RWPE2 (cell line): ENCODE data around the gene GIGYF1.
"Not testable (repeated sequence)": the region's sequence is repeated elsewhere in the genome, so short reads cannot be mapped to it uniquely, and the experiment has no call there.

Source experiments
- ATAC-seq: fragments of 200-7000 bp; cut with Tn5 transposase; 3 replicates; pipeline ENCODE4 v1.9.1; 2021; ENCODE audit warnings: low read depth
- DNase-seq: peaks from one replicate; pipeline ENCODE4 v3.0.0-alpha.2; 2020; ENCODE audit warnings: low spot score
- H3K27ac ChIP-seq: fragments of 450-650 bp; 2 replicates; pipeline ENCODE4 v1.5.1; 2017; ENCODE audit warnings: mild to moderate bottlenecking; ENCODE audit not compliant: poor library complexity, severe bottlenecking
- H3K27me3 ChIP-seq: fragments of 250-450 bp; sonication (Bioruptor Pico); 2 replicates; pipeline ENCODE4 v1.5.1; 2021; ENCODE audit warnings: mild to moderate bottlenecking, moderate library complexity; ENCODE audit not compliant: insufficient read depth, poor library complexity, severe bottlenecking
- H3K36me3 ChIP-seq: fragments of 250-450 bp; sonication (Bioruptor Pico); 2 replicates; pipeline ENCODE4 v1.5.1; 2020; ENCODE audit warnings: low read depth, mild to moderate bottlenecking, moderate library complexity
- H3K4me1 ChIP-seq: fragments of 250-450 bp; sonication (Bioruptor Pico); 2 replicates; pipeline ENCODE4 v1.5.1; 2021; ENCODE audit warnings: mild to moderate bottlenecking, moderate library complexity; ENCODE audit not compliant: insufficient read depth, poor library complexity, severe bottlenecking
- H3K4me3 ChIP-seq: fragments of 250-450 bp; sonication (Bioruptor Pico); 2 replicates; pipeline ENCODE4 v1.5.1; 2021; ENCODE audit warnings: mild to moderate bottlenecking, moderate library complexity; ENCODE audit not compliant: severe bottlenecking
- H3K9me3 ChIP-seq: fragments of 250-450 bp; sonication (Bioruptor Pico); 2 replicates; pipeline ENCODE4 v1.5.1; 2021; ENCODE audit warnings: mild to moderate bottlenecking, moderate library complexity; ENCODE audit not compliant: severe bottlenecking
- TF ChIP-seq, protein P1 (sequence below): fragments of 450-650 bp; IDR thresholded peaks from one replicate; pipeline ENCODE4 v1.5.1; 2017; ENCODE audit warnings: mild to moderate bottlenecking, moderate library complexity; ENCODE audit not compliant: poor library complexity, severe bottlenecking

GIGYF1 gene

GRCh38 chr7:100671353-100672327 lies 22.4 kb downstream of the GIGYF1 start:
- ATAC-seq (no peak), DNase-seq (no peak)
- H3K36me3 ChIP-seq: peaks cover 3% of the 10 kb centered on the region
- H3K4me1 ChIP-seq: no peaks in the 10 kb centered on the region
- H3K27ac ChIP-seq: no peak overlapping the region
- H3K27me3 ChIP-seq: no peaks in the 10 kb centered on the region
- H3K9me3 ChIP-seq: no peaks in the 10 kb centered on the region
- TF ChIP-seq, protein P1, sequence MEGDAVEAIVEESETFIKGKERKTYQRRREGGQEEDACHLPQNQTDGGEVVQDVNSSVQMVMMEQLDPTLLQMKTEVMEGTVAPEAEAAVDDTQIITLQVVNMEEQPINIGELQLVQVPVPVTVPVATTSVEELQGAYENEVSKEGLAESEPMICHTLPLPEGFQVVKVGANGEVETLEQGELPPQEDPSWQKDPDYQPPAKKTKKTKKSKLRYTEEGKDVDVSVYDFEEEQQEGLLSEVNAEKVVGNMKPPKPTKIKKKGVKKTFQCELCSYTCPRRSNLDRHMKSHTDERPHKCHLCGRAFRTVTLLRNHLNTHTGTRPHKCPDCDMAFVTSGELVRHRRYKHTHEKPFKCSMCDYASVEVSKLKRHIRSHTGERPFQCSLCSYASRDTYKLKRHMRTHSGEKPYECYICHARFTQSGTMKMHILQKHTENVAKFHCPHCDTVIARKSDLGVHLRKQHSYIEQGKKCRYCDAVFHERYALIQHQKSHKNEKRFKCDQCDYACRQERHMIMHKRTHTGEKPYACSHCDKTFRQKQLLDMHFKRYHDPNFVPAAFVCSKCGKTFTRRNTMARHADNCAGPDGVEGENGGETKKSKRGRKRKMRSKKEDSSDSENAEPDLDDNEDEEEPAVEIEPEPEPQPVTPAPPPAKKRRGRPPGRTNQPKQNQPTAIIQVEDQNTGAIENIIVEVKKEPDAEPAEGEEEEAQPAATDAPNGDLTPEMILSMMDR: no peak
- no peak overlapping the region for H3K4me3 ChIP-seq

DNA sequence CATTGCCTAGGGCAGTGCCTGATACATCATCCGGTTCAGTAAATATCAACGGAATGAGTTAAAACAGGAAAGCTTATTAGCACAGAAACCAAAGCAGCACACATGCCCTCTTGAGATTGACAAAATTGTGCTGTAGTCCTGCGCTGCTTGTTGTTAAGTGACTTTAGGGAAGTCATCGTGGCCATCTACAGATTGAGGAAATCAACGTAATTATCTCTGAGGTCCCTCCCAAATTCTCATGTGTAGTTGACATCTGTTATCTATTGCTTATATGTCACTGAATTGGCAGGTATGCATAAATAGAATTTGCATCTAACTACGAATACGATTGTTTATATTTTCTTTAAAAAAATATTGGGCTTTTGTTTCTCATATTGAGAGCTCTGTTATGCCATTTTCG lies 24.0 kb downstream of the GIGYF1 start:
- no peak overlapping the region for H3K27ac ChIP-seq
- TF ChIP-seq, protein P1: no peak
- H3K9me3 ChIP-seq: no peaks in the 10 kb centered on the region
- ATAC-seq (no peak), DNase-seq (no peak)
- H3K27me3 ChIP-seq: no peaks in the 10 kb centered on the region
- H3K4me3 ChIP-seq: no peak overlapping the region
- H3K4me1 ChIP-seq: no peaks in the 10 kb centered on the region
- H3K36me3 ChIP-seq: no peaks in the 10 kb centered on the region

- not testable (repeated sequence) for ATAC-seq, H3K4me1 ChIP-seq, DNase-seq, H3K27ac ChIP-seq, H3K27me3 ChIP-seq, H3K4me3 ChIP-seq, H3K36me3 ChIP-seq, H3K9me3 ChIP-seq
These were observed 24.9 kb downstream of the GIGYF1 start for GRCh38 chr7:100669106-100669505.

- Histone ChIP-seq H3K4me1 (no peaks in the 10 kb centered on the region), H3K9me3 (no peaks in the 10 kb centered on the region), H3K27me3 (no peaks in the 10 kb centered on the region), H3K36me3 (no peaks in the 10 kb centered on the region), H3K27ac (no peak overlapping the region), H3K4me3 (no peak overlapping the region)
- DNase-seq (no peak), ATAC-seq (no peak)
- TF ChIP-seq, protein P1: no peak
These were observed 26.0 kb downstream of the GIGYF1 start for GRCh38 chr7:100668069-100668449.

DNA sequence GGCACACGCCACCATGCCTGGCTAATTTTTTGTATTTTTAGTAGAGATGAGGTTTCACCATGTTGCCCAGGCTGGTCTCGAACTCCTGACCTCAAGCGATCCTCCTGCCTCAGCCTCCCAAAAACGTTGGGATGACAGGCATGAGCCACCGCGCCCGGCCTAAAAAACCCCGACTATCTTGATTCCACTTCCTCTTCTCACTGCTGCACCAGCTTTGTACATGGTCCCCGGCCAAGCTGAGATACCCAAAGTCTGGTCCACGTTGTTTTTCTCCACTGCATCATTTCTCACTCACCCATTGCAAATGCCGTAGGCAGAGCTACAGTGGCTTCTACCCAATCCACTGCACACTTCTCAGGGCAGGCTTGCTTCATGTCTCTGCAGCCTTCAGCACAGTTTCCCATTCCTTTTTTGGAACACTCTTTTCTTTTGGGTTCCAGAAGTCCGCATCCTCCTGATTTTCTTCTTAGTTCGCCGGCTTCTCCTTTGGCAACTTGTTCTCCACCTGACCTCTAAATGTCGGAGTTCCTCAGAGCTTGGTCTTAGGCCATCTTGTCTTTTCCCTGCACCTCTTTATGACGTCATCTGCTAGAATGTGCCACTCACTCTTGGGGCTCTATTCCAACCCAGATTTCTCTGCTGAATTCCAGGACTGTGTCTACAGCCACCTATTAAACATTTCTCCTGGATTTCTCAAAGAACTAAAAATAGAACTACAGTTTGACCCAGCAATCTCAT lies 26.6 kb downstream of the GIGYF1 start:
- ATAC-seq: no peak
- Histone ChIP-seq H3K27ac (no peak overlapping the region), H3K4me3 (no peak overlapping the region), H3K27me3 (no peaks in the 10 kb centered on the region), H3K4me1 (no peaks in the 10 kb centered on the region), H3K36me3 (no peaks in the 10 kb centered on the region), H3K9me3 (no peaks in the 10 kb centered on the region)
- DNase-seq: no peak
- TF ChIP-seq, protein P1: no peak
